TTC549 (cell line): ENCODE data around the gene SCAPER.

Source experiments
- FAIRE-seq: peaks from 2 replicates; lab custom pipeline; 2012; peaks lifted over from hg19 to GRCh38; lab: Jason Lieb, UNC

SCAPER gene

DNA sequence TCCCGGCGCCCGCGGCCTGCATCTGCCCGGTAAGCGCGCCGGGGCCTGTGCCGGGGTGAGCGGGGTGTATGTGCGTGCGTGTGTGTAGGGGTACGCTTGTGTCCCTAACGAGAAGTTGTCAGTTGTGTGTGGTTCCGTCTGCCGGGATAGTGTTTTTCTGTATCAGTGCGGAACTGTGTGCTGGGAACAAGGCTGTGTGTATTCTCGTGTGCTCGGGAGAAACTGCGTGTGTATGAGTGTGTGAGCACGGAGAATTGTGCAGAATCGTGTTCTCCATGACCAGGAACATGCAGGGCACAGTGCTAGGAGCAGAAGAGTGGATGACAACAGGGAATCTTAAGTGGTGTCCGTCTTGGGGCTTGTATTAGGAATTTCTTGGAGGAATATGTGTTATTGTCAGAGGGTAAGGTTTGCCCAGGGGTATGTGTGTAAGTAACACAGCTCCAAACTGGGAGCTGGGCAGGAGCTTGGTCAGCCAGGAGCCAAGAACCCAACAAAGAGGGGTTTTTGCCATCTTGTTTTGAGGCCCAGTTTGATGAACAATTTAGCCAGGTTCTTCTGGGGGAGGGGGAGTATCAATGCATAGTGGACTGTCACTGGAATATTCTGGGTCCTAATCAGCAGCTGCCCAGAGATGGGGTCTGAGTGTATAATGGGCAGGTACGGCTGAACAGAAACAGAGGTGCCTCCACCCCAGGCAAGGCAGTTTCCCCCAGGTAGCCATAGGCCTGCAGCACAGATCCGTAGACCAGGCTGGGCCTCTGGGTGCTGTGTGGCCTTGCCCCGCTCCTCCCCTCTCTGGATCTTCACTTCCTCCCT, 566.4 kb downstream of the SCAPER start:
- FAIRE-seq: no peak

- FAIRE-seq: no peak
Measured at GRCh38 chr15:76337696-76338485, 567.2 kb downstream of the SCAPER start.

DNA sequence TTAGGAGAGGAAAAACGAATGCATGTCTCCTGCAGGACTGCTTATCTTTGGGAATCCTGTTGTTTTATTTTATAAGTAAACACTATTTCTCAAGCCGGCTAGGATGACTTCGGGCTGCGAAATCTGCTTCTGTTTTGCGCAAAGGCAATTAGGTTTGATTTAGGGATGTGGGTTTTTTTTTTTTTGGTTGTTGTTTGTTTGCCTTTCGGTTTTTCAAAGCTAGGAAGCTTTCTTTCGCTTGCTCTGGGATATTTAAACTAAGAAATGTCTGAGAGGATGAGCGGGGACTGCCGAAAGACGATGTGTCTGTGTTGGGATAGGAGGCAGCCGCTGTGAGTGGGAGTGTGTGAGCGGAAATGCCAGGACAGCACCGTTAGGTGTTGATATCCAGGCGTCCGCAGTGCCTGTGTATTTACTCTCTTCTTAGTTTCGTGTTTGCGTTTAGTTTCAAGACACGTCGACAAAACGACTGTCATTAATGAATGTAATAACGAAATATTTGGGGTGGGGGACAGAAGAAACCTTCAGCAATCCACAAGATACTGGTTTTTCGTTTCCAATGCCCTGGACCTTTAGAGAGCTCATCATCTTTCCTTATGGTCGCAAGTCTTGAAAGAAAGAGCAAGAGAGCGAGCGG, 568.0 kb downstream of the SCAPER start:
- no peak for FAIRE-seq

DNA sequence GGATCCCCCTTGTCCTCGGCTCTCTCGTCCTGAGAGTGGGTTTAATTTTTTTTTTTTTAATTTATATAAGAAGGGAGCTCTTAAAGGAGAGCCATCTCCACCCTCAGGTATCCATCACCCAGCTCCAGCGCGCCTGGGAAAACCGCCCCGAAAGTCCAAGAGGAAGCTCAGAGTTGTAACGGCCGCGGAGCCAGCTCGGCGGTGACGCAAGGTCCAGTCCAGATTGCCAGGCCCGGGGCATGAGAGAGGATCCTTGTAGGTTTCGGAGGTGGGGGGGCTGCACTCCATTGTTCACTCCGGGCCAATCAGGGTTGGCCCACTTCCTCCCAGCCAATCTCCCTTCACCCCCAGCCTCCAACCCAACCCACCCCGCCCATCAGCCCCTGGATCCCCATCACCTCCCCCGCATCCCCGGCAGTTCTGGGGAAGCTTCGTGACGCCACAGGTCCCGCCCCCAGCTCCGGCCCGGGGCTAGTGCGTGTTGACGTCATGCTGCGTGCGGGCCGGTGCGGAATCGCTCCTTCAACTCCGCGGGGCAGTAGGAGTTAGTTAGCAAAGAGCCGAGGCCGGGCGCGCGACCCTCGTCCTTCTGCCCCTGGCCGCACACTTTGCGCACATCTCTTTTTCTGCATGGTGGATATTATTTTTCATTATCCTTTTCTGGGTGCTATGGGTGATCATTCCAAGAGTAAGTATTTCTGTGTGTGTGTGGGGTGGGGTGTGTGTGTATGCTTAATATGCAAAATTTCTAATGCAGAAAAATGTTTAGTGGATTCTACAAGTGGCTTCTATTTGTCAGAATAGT, 568.7 kb downstream of the SCAPER start, which contains the start of gene ISL2:
ISL2 (plus strand) TSS at position 520 of the 805 bp plus-strand sequence; CDS start at position 631, 111 bp downstream.
- no peak for FAIRE-seq

DNA sequence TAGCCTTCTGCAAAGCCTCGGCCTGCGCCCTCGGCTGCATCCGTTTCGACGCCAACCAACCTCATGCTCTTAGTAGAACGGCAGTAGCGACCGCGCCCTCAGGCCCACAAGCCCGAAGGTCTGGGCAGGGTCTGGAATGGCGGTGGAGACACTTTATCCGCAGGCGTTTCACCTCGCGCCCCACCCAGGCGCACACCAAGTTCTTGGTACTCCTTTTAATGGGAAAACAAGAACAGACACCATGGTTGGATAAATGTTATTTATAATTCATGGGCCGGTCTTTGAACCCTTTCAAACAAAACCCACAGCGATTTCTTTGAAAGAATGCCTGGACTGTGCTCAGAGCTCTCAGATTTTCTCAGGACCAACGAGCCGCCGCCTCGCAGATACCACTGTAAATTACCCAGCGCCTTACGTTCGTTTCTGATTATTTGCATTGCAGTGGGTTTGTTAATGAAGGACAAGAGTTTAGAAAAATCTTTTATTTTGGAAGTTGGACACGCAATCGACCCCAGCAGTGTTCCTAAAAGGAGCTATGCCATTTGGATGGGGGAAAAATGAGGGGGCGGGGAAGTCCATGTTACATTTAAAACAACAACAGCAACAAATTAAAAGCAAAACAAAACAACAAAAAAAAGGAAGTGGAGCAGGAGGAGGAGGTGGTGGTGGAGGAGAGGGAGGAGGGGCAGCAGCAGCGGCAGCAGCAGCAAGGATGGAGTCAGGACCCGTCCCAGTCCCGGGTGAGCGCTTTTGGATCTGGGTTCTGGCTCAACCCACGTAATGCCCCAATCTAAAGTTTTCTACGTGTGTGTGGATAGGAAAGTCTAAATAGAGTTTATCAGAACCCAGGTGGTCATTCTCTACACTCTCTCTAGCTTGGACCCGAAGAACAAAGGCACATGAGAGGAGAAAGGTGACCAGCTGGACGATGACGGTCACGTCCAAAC, 569.6 kb downstream of the SCAPER start:
- FAIRE-seq: no peak

- no peak for FAIRE-seq
Measured at GRCh38 chr15:76334438-76335306, 570.5 kb downstream of the SCAPER start.

GRCh38 chr15:76333720-76334437, 571.3 kb downstream of the SCAPER start:
- no peak for FAIRE-seq

- FAIRE-seq: no peak
Measured at GRCh38 chr15:76333309-76333708, 571.8 kb downstream of the SCAPER start.

DNA sequence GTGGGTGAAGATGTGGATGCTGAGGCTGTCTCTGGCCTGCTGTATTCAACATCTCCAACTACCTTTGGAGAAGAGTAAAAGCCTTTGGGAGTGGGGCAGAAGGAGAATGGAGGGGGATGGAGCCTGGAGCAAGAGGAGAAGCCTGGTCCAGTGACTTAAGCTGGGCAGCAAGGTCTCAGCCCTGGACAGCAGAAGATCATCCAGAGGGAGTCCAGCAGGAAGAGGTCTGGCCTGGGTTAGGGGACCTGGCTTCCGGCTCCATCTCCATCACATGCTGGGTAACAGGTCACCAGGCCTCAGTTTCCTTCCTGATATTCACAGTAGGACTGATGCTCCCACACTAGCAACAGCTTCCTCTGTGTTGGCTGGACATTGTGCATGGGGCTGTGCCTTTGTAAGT, 572.3 kb downstream of the SCAPER start:
- FAIRE-seq: no peak

DNA sequence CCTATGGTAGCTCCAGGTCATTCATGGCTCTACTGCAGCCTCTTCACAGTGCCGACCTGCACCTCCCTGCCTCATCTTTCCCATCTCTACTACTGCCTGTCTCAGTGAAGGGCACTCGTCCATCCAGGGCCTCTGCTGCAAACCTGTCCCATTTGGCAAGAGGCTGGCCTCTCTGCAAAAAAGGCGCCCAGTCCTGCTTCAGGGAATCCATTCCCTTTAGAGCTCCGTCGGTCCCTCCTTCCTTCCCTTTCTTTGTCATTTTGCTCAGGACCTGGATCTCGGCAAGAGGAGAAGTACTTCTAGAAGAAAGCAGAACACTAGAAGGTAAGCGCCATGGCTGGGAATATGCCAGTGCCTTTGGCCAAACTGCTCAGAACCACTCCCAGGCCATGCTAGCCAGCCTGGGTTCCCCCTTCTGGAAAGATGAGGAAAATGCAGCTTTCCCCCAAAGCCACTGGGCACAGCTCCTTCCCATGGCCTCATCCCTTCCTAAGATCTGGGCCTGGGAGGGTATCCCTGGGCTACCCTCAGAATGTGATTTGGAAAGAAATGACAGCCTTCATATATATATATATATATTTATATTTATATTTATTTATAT, 575.0 kb downstream of the SCAPER start:
- no peak for FAIRE-seq

- no peak for FAIRE-seq
Measured at GRCh38 chr15:76328958-76329357, 576.2 kb downstream of the SCAPER start.

GRCh38 chr15:76328106-76328696, 576.9 kb downstream of the SCAPER start:
- no peak for FAIRE-seq

- FAIRE-seq: no peak
Measured at GRCh38 chr15:76327191-76328105, 577.7 kb downstream of the SCAPER start.

DNA sequence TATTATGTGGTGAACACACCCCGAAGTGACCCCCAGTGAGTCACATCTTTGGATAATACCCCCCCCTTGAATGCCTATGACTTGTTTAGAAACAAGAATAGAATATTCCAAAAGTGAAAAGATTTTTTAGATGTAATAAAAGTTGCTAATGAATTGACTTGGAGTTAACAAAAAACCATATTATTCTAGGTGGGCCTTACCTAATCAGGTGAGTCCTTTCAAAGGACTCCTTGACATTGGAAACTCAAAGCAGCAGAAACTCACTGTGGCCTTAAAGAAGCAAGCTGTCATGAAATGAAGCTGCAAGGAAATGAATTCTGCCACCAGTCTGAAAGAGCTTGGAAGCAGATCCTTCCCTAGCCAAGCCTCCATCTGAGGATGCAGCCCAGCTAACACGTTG, 579.4 kb downstream of the SCAPER start:
- no peak for FAIRE-seq

DNA sequence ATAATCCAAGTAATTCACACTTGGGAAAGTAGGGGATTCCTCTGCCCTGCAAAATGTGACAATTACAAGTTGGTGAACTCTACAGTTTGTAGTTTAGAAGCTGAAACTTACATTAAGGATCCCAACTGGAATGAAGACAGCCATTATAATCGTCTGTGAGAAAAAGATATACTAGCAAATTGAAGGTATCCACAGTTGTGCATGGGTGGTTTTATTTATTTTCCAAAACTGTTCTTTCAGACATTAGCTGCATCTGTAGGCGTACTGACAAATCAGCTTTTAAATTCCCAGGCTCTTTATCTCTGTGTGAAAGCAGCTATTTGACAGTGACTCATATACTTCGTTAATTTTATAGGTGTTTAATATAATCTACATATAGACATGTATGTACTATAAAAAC, 581.1 kb downstream of the SCAPER start:
- FAIRE-seq: no peak

DNA sequence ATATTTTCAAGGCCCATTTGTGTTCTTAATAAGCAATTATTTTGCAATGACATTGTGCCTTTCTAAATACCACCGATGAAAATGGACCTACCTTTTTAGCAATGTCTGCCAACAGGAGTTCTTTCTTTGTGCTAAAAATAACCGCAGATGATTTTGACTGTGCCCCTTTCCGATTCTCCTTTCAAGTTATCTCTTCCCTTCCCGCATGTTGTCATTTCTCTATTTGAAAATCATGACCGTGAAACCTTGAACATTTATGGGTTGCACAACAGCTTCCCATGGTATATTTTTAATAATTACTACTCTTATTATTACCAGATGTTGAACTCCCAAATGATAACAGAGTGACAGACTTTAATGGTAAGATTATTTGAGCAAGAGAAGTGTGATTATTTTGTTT, 583.5 kb downstream of the SCAPER start:
- FAIRE-seq: no peak

- no peak for FAIRE-seq
Measured at GRCh38 chr15:76321171-76321570, 584.0 kb downstream of the SCAPER start.
